Esophagus muscularis mucosa (tissue), 3 donors: ENCODE results near the gene ZFP36.

Experiments used
- EP300 ChIP-seq: sonication (generic); formaldehyde crosslinking; IDR thresholded peaks from one replicate; pipeline ENCODE4 v1.6.1; 2017; ENCODE audit warnings: antibody characterized with exemption
- TF ChIP-seq, protein P1 (sequence below), 3 experiments: fragments of 200-600 bp in 2 of 3; fragments of 450-650 bp in 1 of 3; sonication (generic) in 2 of 3; IDR thresholded peaks; one replicate each; pipeline ENCODE4 v1.5.1; 2017 to 2019; ENCODE audit warnings: antibody characterized with exemption in 3 of 3, mild to moderate bottlenecking in 2 of 3, moderate library complexity in 1 of 3

DNA sequence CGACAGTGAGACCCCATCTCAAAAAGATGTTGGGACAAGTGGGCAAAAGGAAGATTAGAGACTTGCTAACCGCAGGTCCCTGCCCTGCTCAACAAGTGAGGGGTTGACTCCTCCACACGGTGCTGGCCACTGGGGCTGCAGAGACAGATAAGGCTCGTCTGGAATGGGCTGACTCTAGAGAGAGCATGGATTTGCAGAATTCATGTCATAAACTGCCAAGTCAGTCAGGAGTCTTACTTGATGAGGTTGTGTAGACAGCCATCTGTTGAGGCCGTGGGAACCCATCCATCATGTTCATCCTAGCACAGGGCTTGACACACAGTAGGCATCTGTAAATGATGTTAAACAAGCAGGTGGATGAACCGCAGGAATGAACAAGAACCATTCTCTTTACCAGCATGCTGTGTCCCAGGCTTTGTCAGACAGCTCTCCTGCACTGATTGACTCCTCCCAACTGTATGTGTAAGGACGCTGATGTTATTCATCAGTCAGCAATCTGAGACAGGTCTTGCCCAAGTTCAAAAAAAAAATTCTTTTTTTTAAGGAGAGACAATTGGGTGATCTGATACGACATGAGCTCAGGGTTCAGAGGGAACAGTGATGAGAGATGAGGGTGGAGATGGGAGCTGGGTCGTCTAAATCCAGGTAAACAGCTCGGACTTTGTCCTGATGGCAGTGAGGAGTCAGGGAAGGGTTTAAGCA is 24.6 kb upstream of the ZFP36 start:
- TF ChIP-seq, protein P1, sequence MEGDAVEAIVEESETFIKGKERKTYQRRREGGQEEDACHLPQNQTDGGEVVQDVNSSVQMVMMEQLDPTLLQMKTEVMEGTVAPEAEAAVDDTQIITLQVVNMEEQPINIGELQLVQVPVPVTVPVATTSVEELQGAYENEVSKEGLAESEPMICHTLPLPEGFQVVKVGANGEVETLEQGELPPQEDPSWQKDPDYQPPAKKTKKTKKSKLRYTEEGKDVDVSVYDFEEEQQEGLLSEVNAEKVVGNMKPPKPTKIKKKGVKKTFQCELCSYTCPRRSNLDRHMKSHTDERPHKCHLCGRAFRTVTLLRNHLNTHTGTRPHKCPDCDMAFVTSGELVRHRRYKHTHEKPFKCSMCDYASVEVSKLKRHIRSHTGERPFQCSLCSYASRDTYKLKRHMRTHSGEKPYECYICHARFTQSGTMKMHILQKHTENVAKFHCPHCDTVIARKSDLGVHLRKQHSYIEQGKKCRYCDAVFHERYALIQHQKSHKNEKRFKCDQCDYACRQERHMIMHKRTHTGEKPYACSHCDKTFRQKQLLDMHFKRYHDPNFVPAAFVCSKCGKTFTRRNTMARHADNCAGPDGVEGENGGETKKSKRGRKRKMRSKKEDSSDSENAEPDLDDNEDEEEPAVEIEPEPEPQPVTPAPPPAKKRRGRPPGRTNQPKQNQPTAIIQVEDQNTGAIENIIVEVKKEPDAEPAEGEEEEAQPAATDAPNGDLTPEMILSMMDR (IDR thresholded peaks at IDR 0.05) = no peak
- TF ChIP-seq EP300 = no peak
